CD14-positive monocyte (primary cell): ENCODE results near the gene TSPAN18. TPM values are rescaled to one million over a fixed set of nuclear protein-coding genes. Genes with fewer than 3 reads are reported as not detected.

Experiments
- DNase-seq, 3 donors: peaks; one replicate each; pipeline ENCODE4 v3.0.0-alpha.2; 2011 to 2022
- H2AFZ ChIP-seq: 2 replicates; pipeline ENCODE4 v1.6.0; 2012; ENCODE audit warnings: mild to moderate bottlenecking, low read depth, low read length, inconsistent platforms; ENCODE audit not compliant: insufficient read depth, poor library complexity, severe bottlenecking
- H3K27ac ChIP-seq, 2 donors: 1 replicate in 1 of 2; 2 replicates in 1 of 2; pipeline ENCODE4 v1.5.1; 2012 to 2013; ENCODE audit warnings: low read length in 2 of 2, control low read depth in 1 of 2, inconsistent platforms in 1 of 2, low read depth in 1 of 2, mild to moderate bottlenecking in 1 of 2
- H3K27me3 ChIP-seq, 2 donors: one replicate each; pipeline versions ENCODE4 v1.6.0 to v1.6.1; 2011 to 2013; ENCODE audit warnings: low read length in 2 of 2; ENCODE audit not compliant: control insufficient read depth in 2 of 2, insufficient read depth in 2 of 2
- H3K36me3 ChIP-seq, 2 donors: replicated peaks in 1 of 2; 1 replicate in 1 of 2; 2 replicates in 1 of 2; pipeline versions ENCODE4 v1.5.1 to v1.6.1; 2012 to 2013; ENCODE audit warnings: low read length in 2 of 2, control low read depth in 1 of 2, inconsistent platforms in 1 of 2, mild to moderate bottlenecking in 1 of 2; ENCODE audit not compliant: insufficient read depth in 2 of 2, control insufficient read depth in 1 of 2
- H3K4me1 ChIP-seq, 2 donors: 1 replicate in 1 of 2; 2 replicates in 1 of 2; pipeline versions ENCODE4 v1.5.1 to v1.6.1; 2012 to 2013; ENCODE audit warnings: low read length in 2 of 2, control low read depth in 1 of 2, inconsistent platforms in 1 of 2, mild to moderate bottlenecking in 1 of 2, moderate library complexity in 1 of 2; ENCODE audit not compliant: insufficient read depth in 2 of 2, control insufficient read depth in 1 of 2
- H3K4me2 ChIP-seq: replicated peaks from 2 replicates; pipeline ENCODE3; 2012; ENCODE audit warnings: low read length, moderate library complexity, mild to moderate bottlenecking; ENCODE audit not compliant: poor library complexity, severe bottlenecking; ENCODE audit errors: extremely low read depth
- H3K4me3 ChIP-seq, 3 experiments: fragments of 200-600 bp in 1 of 3; sonication (generic) in 1 of 3; replicated peaks in 1 of 3; 1 replicate in 2 of 3; 2 replicates in 1 of 3; pipeline ENCODE4 v1.5.1; 2011 to 2013; ENCODE audit warnings: low read length in 3 of 3, mild to moderate bottlenecking in 3 of 3, control low read depth in 2 of 3, low read depth in 2 of 3, inconsistent platforms in 1 of 3, moderate library complexity in 1 of 3
- H3K79me2 ChIP-seq: 2 replicates; pipeline ENCODE4 v1.6.0; 2012; ENCODE audit warnings: mild to moderate bottlenecking, control low read depth, inconsistent platforms, low read length, moderate library complexity; ENCODE audit not compliant: insufficient read depth
- H3K9ac ChIP-seq: 2 replicates; pipeline ENCODE4 v1.6.0; 2017; ENCODE audit warnings: low read length, mild to moderate bottlenecking; ENCODE audit not compliant: insufficient read depth, poor library complexity, severe bottlenecking
- H3K9me3 ChIP-seq, 2 donors: replicated peaks in 1 of 2; 1 replicate in 1 of 2; 2 replicates in 1 of 2; pipeline versions ENCODE4 v1.5.1 to v1.6.1; 2012 to 2013; ENCODE audit warnings: low read length in 2 of 2, control low read depth in 1 of 2; ENCODE audit not compliant: control insufficient read depth in 1 of 2, insufficient read depth in 1 of 2
- H4K20me1 ChIP-seq: 2 replicates; pipeline ENCODE4 v1.6.0; 2012; ENCODE audit warnings: mild to moderate bottlenecking, low read length, control low read depth, moderate library complexity; ENCODE audit not compliant: insufficient read depth
- H3K27ac Mint-ChIP-seq, 7 donors: one replicate each; pipeline ENCODE4 v1.8.0; 2020; ENCODE audit warnings: mild to moderate bottlenecking in 7 of 7, mixed read lengths in 7 of 7, moderate library complexity in 6 of 7, inconsistent platforms in 2 of 7
- H3K27me3 Mint-ChIP-seq, 3 donors: one replicate each; pipeline ENCODE4 v1.8.0; 2021 to 2022; ENCODE audit warnings: low read depth in 3 of 3, mild to moderate bottlenecking in 3 of 3, mixed read lengths in 3 of 3, moderate library complexity in 3 of 3, inconsistent platforms in 1 of 3
- H3K36me3 Mint-ChIP-seq, 2 donors: one replicate each; pipeline ENCODE4 v1.8.0; 2020; ENCODE audit warnings: mixed read lengths in 2 of 2, inconsistent platforms in 1 of 2, mild to moderate bottlenecking in 1 of 2
- H3K4me1 Mint-ChIP-seq: one replicate; pipeline ENCODE4 v1.8.0; 2020; ENCODE audit warnings: mild to moderate bottlenecking, mixed read lengths
- H3K4me3 Mint-ChIP-seq, 2 donors: one replicate each; pipeline ENCODE4 v1.8.0; 2020; ENCODE audit warnings: mild to moderate bottlenecking in 2 of 2, mixed read lengths in 2 of 2, moderate library complexity in 1 of 2
- H3K9me3 Mint-ChIP-seq, 7 donors: one replicate each; pipeline ENCODE4 v1.8.0; 2020 to 2022; ENCODE audit warnings: mixed read lengths in 7 of 7, mild to moderate bottlenecking in 6 of 7, moderate library complexity in 6 of 7, inconsistent platforms in 2 of 7
- CTCF ChIP-seq: fragments of 200-600 bp; IDR thresholded peaks from one replicate; pipeline ENCODE4 v1.8.0; 2022; ENCODE audit warnings: antibody characterized with exemption, mild to moderate bottlenecking
- WGBS: methylation state at CpG from one replicate; pipeline ENCODE4 v1.1.5; 2013; ENCODE audit warnings: missing lambda C conversion rate; ENCODE audit not compliant: insufficient coverage; 5-methylcytosine and 5-hydroxymethylcytosine counted together
- intact Hi-C, 2 donors: fragments of 100-400 bp; cut with micrococcal nuclease; formaldehyde crosslinking; loops; one replicate each; pipeline versions ENCODE4 v1.15.0 to v1.15.1; 2023
- polyA plus RNA-seq, 3 donors: library from polyadenylated mRNA; depleted of rRNA in 1 of 3; unstranded in 2 of 3; stranded (reverse) in 1 of 3; fragments of 300-500 nt in 2 of 3; fragments of >200 nt in 1 of 3; fragmentation: Illumina TruSeq in 2 of 3; gene quantifications; 1 replicate in 2 of 3; 2 replicates in 1 of 3; pipeline ENCODE4 v1.2.3, GENCODE V29; 2012 to 2021

The TSPAN18 gene
- polyA plus RNA-seq, 3 donors: not detected

- no peak overlapping the region for H3K4me3 Mint-ChIP-seq
- H3K36me3 Mint-ChIP-seq: no peaks in the 10 kb centered on the region
- no peak for TF ChIP-seq CTCF
- H3K4me3 ChIP-seq: no peak overlapping the region
- no peak overlapping the region for H3K4me2 ChIP-seq
- no peaks in the 10 kb centered on the region for H4K20me1 ChIP-seq
- no peak overlapping the region for H3K9ac ChIP-seq
- H3K27ac ChIP-seq: no peak overlapping the region
- H3K79me2 ChIP-seq: no peaks in the 10 kb centered on the region
- H3K9me3 Mint-ChIP-seq: peaks cover 2 to 9% (median 5%) of the 10 kb centered on the region in 7 donors
- H3K4me1 Mint-ChIP-seq: peaks cover 24% of the 10 kb centered on the region
- no peak overlapping the region for H3K27ac Mint-ChIP-seq
- H3K9me3 ChIP-seq: peaks cover 0 to 4% of the 10 kb centered on the region in 2 donors
- intact Hi-C loops: no loop called here
- DNase-seq: no peak
- H3K4me1 ChIP-seq: peaks cover 0 to 14% of the 10 kb centered on the region in 2 donors
- peaks cover 3 to 6% (median 5%) of the 10 kb centered on the region in 3 donors for H3K27me3 Mint-ChIP-seq
- 100% methylated on average over 4 of the region's 4 CpGs for WGBS
- no peaks in the 10 kb centered on the region for H3K27me3 ChIP-seq
- no peak overlapping the region for H2AFZ ChIP-seq
- H3K36me3 ChIP-seq: no peaks in the 10 kb centered on the region
Observed at GRCh38 chr11:44817207-44817949, 90.6 kb downstream of the TSPAN18 start.

GRCh38 chr11:44818110-44818509 is 91.3 kb downstream of the TSPAN18 start:
- Mint-ChIP-seq H3K4me1 (peaks cover 22% of the 10 kb centered on the region), H3K4me3 (no peak overlapping the region), H3K27ac (no peak overlapping the region), H3K9me3 (peaks cover 2 to 12% (median 5%) of the 10 kb centered on the region in 7 donors), H3K36me3 (no peaks in the 10 kb centered on the region), H3K27me3 (peaks cover 3 to 5% (median 4%) of the 10 kb centered on the region in 3 donors)
- peaks cover 0 to 4% of the 10 kb centered on the region in 2 donors for H3K9me3 ChIP-seq
- no peak for TF ChIP-seq CTCF
- H3K27ac ChIP-seq: no peak overlapping the region
- WGBS: 82% methylated on average over 4 of the region's 4 CpGs
- no peak overlapping the region for H3K4me2 ChIP-seq
- no peak overlapping the region for H3K4me3 ChIP-seq
- H3K27me3 ChIP-seq: no peaks in the 10 kb centered on the region
- H3K4me1 ChIP-seq: peaks cover 0 to 14% of the 10 kb centered on the region in 2 donors
- intact Hi-C loops: no loop called here
- H3K36me3 ChIP-seq: no peaks in the 10 kb centered on the region
- DNase-seq: no peak
- no peaks in the 10 kb centered on the region for H4K20me1 ChIP-seq
- H3K9ac ChIP-seq: no peak overlapping the region
- H3K79me2 ChIP-seq: no peaks in the 10 kb centered on the region
- no peak overlapping the region for H2AFZ ChIP-seq
